Thyroid gland (tissue), 4 donors: Measurements from ENCODE around the gene OR2B3.

Experiments
- POLR2A ChIP-seq, 2 donors: fragments of 450-650 bp; IDR thresholded peaks; one replicate each; pipeline ENCODE4 v1.6.1; 2017; ENCODE audit warnings: antibody characterized with exemption in 2 of 2, mild to moderate bottlenecking in 2 of 2, moderate library complexity in 1 of 2
- TF ChIP-seq, protein P1 (sequence below), 6 experiments: fragments of 200-600 bp in 3 of 6; fragments of 450-650 bp in 3 of 6; sonication (generic) in 3 of 6; IDR thresholded peaks; one replicate each; pipeline ENCODE4 v1.5.1; 2016 to 2019; ENCODE audit warnings: antibody characterized with exemption in 6 of 6, mild to moderate bottlenecking in 2 of 6, inconsistent platforms in 1 of 6, moderate library complexity in 1 of 6

DNA sequence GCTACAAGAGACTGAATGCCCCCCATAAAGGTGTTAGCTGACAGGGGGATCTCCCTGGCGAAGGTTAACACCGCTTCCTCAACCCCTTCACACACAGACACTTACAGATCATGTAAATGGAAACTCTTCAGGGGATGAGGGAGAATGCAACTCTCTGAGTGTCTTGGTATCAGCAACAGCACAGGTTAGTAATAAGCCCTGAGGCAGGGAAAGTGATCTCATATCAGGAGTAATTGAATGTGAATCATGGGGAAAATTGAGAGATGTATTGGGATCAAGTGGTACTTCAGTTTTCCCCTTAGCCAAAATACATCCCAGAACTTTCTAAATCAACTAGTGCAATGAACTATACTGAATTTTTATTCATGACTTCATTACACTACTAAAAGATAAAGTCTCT, 44.6 kb upstream of the OR2B3 start:
- TF ChIP-seq, protein P1, sequence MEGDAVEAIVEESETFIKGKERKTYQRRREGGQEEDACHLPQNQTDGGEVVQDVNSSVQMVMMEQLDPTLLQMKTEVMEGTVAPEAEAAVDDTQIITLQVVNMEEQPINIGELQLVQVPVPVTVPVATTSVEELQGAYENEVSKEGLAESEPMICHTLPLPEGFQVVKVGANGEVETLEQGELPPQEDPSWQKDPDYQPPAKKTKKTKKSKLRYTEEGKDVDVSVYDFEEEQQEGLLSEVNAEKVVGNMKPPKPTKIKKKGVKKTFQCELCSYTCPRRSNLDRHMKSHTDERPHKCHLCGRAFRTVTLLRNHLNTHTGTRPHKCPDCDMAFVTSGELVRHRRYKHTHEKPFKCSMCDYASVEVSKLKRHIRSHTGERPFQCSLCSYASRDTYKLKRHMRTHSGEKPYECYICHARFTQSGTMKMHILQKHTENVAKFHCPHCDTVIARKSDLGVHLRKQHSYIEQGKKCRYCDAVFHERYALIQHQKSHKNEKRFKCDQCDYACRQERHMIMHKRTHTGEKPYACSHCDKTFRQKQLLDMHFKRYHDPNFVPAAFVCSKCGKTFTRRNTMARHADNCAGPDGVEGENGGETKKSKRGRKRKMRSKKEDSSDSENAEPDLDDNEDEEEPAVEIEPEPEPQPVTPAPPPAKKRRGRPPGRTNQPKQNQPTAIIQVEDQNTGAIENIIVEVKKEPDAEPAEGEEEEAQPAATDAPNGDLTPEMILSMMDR (IDR thresholded peaks at IDR 0.05): no peak
- no peak for TF ChIP-seq POLR2A (IDR thresholded peaks at IDR 0.05)
